Endothelial cell of umbilical vein (primary cell): ENCODE measurements around the gene HHATL.

Experiments used
- POLR2A ChIP-seq: IDR thresholded peaks from 2 replicates; pipeline ENCODE4 v1.6.1; 2012; ENCODE audit warnings: low read depth, mild to moderate bottlenecking, control low read depth, low read length
- TF ChIP-seq, protein P1 (sequence below), 2 donors: IDR thresholded peaks; 1 replicate in 1 of 2; 2 replicates in 1 of 2; pipeline ENCODE4 v1.5.1; 2011; ENCODE audit warnings: low read length in 2 of 2, mild to moderate bottlenecking in 2 of 2, moderate library complexity in 2 of 2, control low read depth in 1 of 2, inconsistent platforms in 1 of 2, low read depth in 1 of 2; ENCODE audit not compliant: insufficient read depth in 1 of 2; ENCODE audit errors: extremely low read depth in 1 of 2

DNA sequence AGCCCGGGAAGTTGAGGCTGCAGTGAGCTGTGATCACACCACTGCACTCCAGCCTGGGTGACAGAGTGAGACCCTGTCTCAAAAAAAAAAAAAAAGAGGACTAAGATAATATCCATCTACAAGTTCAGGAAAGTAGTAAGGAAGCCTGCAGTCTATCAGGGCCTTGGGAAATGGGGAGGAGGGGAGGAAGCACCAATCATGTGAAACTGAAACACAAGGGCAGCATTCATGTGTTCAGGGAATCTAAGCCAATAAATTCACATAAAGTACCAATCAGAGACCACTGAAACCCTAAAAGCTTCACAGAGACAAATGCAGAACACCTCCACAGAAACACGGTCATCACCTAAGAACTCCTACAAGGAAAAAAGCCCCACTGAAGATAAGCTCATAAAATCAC lies 22.9 kb upstream of the HHATL start:
- TF ChIP-seq, protein P1, sequence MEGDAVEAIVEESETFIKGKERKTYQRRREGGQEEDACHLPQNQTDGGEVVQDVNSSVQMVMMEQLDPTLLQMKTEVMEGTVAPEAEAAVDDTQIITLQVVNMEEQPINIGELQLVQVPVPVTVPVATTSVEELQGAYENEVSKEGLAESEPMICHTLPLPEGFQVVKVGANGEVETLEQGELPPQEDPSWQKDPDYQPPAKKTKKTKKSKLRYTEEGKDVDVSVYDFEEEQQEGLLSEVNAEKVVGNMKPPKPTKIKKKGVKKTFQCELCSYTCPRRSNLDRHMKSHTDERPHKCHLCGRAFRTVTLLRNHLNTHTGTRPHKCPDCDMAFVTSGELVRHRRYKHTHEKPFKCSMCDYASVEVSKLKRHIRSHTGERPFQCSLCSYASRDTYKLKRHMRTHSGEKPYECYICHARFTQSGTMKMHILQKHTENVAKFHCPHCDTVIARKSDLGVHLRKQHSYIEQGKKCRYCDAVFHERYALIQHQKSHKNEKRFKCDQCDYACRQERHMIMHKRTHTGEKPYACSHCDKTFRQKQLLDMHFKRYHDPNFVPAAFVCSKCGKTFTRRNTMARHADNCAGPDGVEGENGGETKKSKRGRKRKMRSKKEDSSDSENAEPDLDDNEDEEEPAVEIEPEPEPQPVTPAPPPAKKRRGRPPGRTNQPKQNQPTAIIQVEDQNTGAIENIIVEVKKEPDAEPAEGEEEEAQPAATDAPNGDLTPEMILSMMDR (IDR thresholded peaks at IDR 0.05; ENCODE audit: extremely low read depth in 1 of 2, insufficient read depth in 1 of 2, low read depth in 1 of 2, low read length in 2 of 2) = no peak
- TF ChIP-seq POLR2A = no peak
